Esophagus squamous epithelium (tissue), 4 donors: ENCODE results near the gene HNF1B.

Source experiments
- CTCF ChIP-seq, 6 experiments: fragments of 450-650 bp in 4 of 6; fragments of 200-600 bp in 2 of 6; sonication (generic) in 2 of 6; IDR thresholded peaks; one replicate each; pipeline ENCODE4 v1.5.1; 2016 to 2019; ENCODE audit warnings: antibody characterized with exemption in 6 of 6, mild to moderate bottlenecking in 4 of 6, moderate library complexity in 4 of 6
- POLR2A ChIP-seq, 4 donors: fragments of 450-650 bp; IDR thresholded peaks; one replicate each; pipeline ENCODE4 v1.6.1; 2017; ENCODE audit warnings: antibody characterized with exemption in 4 of 4, mild to moderate bottlenecking in 4 of 4, moderate library complexity in 3 of 4

DNA sequence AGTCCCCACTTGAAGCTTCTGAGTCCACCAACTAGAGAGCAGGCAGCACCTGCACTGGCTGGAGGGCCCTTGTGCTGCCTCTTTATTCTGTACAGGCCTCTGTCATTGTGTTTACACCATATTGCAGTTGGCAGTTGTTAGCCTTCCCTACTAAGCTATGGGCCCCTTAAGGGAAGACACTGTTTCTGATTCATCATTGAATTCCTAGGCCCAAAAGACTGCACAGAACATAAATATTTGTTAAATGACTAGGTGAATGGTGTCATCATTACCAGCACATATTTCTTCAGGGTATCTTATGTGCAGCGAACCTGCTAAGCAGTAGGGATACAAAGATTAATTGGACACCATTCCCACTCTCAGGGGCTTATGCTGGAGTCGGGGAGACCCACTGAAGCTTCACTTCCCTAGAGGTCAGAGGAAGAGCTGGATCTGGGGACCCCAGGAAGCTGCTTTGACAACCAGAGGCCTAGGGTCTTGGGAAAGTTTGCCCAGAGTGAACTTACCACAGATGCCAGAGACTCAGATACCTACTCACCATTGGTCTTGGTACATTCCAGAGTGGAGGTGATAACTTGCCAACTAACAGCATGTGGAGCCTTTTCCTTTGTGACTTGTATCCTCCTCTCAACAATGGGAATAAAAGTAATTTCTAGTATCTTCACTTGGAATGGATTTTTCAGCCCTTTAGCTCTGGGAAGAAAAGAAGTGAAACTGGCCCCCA, 72.9 kb downstream of the HNF1B start:
- TF ChIP-seq POLR2A (IDR thresholded peaks at IDR 0.05): no peak
- no peak for TF ChIP-seq CTCF (IDR thresholded peaks at IDR 0.05)
